SK-MEL-5 (cell line): ENCODE measurements around the gene RAD51D. TPM values are rescaled to one million over a fixed set of nuclear protein-coding genes. Genes with fewer than 3 reads are reported as not detected.
"Not testable (repeated sequence)": the region's sequence is repeated elsewhere in the genome, so short reads cannot be mapped to it uniquely, and the experiment has no call there.

Source experiments
- DNase-seq: peaks from one replicate; pipeline ENCODE4 v3.0.0-alpha.2; 2016; ENCODE audit warnings: low read depth, low spot score
- in situ Hi-C: cut with HindIII; loops from 2 replicates; pipeline ENCODE4 v1.10.0; 2016; ENCODE audit warnings: low sequenced_read_pairs, high pct_unique_total_duplicates, low pct_unique_long_range_greater_than_20kb
- small RNA-seq, 2 experiments: library from RNA; depleted of rRNA; stranded (forward); fragments of <200 nt; gene quantifications; one replicate each; pipeline ENCODE3, GENCODE V24; 2014
- total RNA-seq: library from RNA; depleted of rRNA; stranded (reverse); fragments of >200 nt; shearing (Covaris generic); gene quantifications from 2 replicates; pipeline ENCODE4 v1.2.3, GENCODE V29; 2014; rRNA removed

Gene RAD51D
- total RNA-seq, 1 experiment from 2014 or later, result 5.5 TPM

DNA sequence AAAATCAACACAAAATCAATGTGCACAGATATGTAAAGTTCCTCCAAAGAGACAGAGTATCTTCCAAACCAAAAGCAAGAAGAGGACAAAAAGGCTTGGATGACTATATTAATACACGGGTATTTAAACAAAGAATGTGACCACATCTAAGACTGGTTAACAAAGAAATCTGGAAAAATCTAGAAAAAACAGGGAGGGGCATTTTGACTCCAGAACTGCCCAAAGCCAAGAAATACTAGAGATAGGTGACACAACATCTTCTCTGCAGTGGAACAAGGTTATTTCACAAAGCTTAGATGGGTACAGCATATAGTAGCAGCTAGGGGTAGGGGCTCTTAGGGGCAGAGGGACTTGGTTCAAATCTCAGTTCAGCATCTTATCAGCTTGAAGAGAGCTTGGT, 66.5 kb downstream of the RAD51D start:
- in situ Hi-C loops, result no loop called here
- DNase-seq, result no peak

DNA sequence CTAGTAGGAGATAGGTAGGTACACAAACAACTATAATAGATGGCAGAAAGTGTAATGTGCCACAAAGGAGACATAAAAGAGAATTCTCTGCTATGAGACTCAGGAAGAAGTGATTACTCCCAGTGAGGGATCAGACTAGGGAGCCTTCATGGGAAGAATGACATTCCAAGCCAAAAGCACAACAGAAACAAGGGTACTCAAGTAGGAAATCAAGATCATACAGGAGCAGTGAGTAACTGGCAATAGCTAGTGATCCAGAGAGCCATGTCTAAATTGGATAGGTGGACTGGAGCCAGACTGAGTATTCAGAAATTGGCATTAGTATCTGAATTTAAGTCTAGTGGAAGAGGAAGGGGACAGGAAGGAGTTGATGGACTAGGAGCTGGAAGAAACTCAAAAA, 66.9 kb downstream of the RAD51D start:
- in situ Hi-C loops, result no loop called here
- DNase-seq, result no peak

DNA sequence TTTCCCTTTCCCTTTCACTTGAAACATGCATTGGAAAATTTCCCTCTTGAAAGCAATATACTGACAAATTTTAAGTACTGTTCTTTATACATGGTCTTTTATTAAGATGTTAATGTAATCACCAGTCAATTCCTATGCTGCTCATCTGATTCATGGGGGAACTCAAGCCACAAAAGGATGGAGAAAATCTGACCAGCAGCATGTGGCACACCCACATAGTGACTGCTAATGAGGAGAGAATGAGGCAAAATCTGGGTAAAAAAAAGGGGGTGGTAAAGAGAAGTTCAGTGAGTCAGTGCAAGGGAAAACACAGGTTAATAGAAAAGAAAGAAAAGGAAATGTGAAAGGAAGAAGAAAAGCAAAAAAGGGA, 67.4 kb downstream of the RAD51D start:
- no peak for DNase-seq
- in situ Hi-C loops, result no loop called here

DNA sequence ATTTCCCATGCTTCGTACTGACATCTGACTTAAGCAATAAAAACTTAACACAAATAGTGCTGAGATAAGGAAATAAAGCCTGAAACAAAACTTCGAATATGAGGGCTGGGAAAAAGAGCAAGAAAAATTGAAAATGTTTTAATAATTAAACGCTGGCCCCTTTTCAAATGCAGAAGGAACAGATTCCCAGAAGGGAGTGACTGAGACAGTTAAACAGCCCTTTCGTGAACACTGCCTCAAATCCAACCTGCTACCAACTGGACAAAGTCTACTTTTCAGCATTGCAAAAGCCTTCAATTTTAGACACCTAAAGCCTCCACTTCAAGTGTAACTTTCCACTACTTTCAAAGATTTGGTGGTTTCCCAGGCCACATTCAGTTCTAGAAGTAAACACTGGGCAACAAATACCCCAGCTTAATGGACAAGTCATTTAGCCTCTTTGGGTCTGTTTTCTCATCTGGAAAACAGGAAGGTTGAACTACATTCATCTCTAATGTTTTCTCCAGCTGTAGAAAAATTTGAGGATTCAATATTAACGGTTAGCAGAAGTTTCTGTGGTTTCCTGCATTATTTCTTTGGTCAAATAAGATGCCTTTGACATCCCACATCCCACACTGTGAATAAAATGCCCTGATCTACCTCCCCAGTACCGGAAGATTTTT, 68.0 kb downstream of the RAD51D start:
- DNase-seq, result no peak
- in situ Hi-C loops, result no loop called here

DNA sequence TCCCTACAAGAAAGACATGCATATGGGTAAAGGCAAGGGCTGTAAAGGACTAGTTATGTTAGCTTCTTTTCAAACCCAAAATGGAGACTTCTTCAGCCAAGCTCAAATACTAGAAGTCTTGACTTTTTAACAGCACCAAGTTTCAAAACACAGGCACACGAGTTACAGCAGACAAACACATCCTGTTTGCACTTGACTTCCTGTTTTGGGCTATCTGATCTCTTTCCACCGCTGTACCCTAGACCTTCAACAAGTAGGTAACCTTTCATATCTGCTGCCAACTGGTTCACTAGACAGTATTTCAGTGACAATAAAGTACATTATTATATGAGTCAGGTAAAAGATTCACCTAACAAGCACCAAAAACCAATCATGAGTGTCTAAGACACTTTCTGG, 68.5 kb downstream of the RAD51D start:
- DNase-seq, result no peak
- in situ Hi-C loops, result no loop called here

DNA sequence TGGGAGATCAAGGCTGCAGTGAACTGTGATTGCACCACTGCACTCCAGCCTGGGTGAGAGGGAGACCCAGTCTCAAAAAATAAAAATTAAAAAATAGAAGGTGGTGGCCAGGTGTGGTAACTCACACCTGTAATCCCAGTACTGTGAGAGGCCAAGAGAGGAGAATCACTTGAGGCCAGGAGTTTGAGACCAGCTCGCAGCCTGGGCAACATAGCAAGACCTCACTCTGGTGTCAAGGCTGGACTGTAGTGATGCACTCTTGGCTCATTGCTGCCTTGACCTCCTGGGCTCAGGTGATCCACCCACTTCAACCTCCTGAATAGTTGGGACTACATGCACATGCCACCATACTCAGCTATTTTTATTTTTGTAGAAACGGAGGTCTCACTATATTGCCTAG, 69.5 kb downstream of the RAD51D start:
- in situ Hi-C loops, result no loop called here
- DNase-seq, result no peak

DNA sequence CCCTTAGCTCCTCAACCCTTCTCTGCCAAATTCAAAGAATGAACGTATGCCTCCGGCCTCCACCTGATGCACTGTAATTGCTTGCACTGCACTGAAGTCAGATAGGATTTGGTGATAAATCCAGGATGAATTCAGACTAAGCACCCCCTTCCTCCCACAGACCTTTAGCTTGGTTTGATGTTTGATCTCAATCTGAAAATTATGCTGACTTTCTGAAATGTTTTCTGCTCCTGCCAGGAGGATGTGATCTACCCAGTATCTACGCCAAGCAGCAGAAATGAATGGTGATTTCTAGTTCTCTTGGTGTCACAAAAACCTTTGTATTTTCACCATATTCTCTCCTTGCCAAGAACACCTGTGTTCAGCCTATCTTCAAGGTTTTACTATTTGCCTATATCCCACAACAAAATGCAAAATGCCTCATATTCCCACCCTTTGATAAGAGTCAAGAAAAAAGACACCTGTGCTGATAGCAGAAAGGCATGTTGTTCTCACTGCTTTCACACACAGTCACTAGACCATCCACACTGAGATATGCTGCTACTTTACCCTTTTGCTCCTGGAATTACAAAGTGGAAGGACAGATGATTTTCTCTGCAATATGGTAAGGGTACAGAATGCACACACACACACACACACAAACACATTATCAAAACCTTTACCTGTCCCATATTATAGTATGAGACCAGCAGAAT, 70.8 kb downstream of the RAD51D start:
- in situ Hi-C loops, result no loop called here

DNA sequence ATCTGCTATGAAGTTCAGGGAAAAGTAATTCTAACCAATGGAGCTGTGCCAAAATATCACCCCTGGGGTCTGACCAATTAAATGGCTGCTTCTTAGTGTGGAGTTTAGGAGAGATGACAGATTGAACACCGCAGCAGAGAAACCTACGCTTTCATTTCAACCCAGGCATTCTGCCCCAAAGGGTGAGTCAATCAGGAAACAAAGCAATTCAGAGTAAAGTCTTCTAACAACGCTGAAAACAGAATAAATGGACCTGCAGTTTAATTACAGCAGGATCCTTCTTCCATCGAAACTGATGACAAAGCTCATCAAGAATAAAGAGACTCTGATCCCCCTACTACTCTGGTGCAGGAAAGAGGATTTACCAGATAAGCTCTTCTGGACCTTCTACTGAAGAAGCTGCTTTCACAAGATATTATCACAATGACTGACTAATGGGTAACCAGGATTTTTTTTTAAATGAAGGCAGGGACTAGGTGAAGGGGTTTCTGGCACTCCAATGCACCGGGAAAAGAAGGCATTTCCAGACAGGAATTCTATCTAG, 72.8 kb downstream of the RAD51D start:
- no peak for DNase-seq
- in situ Hi-C loops, result no loop called here

More for the DNA sequence above, 70.8 kb downstream of the RAD51D start:
- DNase-seq, result no peak

DNA sequence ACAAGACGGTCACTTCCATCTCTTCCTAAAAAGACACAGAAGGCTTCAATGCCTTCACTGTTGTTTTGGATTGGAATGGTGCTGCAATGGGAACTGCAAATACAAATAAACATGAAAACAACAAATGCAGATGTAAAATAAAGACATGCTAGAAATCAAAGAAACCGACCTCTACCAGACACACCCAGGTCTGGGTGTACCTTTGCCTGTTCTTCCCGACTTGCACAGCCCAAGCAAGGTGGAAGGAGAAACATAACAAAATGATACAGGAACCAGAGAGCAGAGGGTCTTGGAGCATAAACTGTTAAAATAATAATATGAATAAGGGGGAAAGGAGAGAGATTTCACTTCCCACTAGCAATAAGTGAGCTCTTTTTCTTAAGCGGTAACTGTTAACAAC, 73.4 kb downstream of the RAD51D start:
- DNase-seq, result no peak

DNA sequence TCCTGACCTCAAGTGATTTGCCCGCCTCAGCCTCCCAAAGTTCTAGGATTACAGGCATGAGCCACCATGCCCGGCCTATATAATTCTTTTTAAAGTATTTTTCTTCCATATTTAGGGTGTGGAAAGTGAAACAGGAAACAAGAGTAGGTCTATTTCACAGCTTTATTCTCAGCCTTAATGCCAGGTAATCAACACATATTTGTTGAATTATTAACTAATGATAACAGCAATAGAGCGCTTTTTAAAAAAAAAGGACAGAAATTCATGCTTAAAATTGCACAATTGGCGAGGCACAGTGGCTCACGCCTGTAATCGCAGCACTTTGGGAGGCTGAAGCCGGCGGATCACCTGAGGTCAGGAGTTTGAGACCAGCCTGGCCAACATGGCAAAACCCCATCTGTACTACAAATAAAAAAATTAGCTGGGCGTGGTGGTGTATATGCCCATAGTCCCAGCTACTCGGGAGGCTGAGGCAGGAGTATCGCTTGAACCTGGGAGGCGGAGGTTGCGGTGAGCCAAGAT, 74.1 kb downstream of the RAD51D start:
- DNase-seq, in situ Hi-C loops: not testable (repeated sequence)

More for the DNA sequence above, 73.4 kb downstream of the RAD51D start:
- in situ Hi-C loops, result no loop called here

DNA sequence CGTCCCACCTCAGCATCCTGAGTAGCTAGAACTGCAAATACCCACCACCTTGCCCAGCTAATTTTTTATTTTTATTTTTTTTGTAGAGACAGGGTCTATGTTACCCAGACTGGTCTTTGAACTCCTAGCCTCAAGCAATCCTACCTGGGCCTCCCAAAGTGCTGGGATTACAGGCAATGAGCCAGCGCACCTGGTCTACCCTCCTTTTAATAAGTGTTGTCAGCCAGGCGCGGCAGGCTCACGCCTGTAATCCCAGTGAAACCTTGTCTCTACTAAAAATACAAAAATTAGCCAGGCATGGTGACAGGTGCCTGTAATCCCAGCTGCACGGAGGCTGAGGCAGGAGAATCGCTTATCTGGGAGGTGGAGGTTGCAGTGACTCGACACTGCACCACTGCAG, 75.5 kb downstream of the RAD51D start:
- no peak for DNase-seq
- in situ Hi-C loops, result no loop called here

Small RNA genes lying within 50 kb of the gene (small RNA-seq; reads per million reads assigned to genes)
- gene AC004223.1 (0 reads per million in 2 experiments), gene RNU6-840P (0 reads per million in 2 experiments)

Other genes starting within 250 kb of the RAD51D start
- 0.96 and 1.4 TPM in 2 replicates for gene CCT6B, start 158.4 kb downstream of the RAD51D start, total RNA-seq
- gene ZNF830, start 158.3 kb downstream of the RAD51D start, total RNA-seq, result 11.4 and 13.2 TPM in 2 replicates
- 38.0 and 46.5 TPM in 2 replicates for gene LIG3, start 139.3 kb downstream of the RAD51D start, total RNA-seq
- 9.7 and 11.2 TPM in 2 replicates for gene RFFL, start 56.2 kb downstream of the RAD51D start, total RNA-seq
- not detected in 2 replicates for gene FNDC8, start 1.8 kb upstream of the RAD51D start, total RNA-seq
- gene NLE1, start 22.4 kb upstream of the RAD51D start, total RNA-seq, result 27.4 and 33.7 TPM in 2 replicates
- not detected in 2 replicates for gene UNC45B, start 28.0 kb upstream of the RAD51D start, total RNA-seq
- gene SLC35G3, start 74.5 kb upstream of the RAD51D start, total RNA-seq, result not detected in 2 replicates
- gene SLFN5, start 123.2 kb upstream of the RAD51D start, total RNA-seq, result 36.7 and 37.0 TPM in 2 replicates